Left kidney (tissue), 2 donors: ENCODE measurements around the gene CDIP1. TPM values are rescaled to one million over a fixed set of nuclear protein-coding genes. Genes with fewer than 3 reads are reported as not detected.

Experiments used
- DNase-seq: peaks from one replicate; pipeline ENCODE4 v3.0.0-alpha.2; 2013
- polyA plus RNA-seq: library from polyadenylated mRNA; unstranded; fragments of 120-200 nt; gene quantifications from one replicate; pipeline ENCODE4 v1.2.1, GENCODE V29; 2013; ENCODE audit not compliant: insufficient read length

Gene CDIP1
- polyA plus RNA-seq, 1 donor, result 28.4 TPM

DNA sequence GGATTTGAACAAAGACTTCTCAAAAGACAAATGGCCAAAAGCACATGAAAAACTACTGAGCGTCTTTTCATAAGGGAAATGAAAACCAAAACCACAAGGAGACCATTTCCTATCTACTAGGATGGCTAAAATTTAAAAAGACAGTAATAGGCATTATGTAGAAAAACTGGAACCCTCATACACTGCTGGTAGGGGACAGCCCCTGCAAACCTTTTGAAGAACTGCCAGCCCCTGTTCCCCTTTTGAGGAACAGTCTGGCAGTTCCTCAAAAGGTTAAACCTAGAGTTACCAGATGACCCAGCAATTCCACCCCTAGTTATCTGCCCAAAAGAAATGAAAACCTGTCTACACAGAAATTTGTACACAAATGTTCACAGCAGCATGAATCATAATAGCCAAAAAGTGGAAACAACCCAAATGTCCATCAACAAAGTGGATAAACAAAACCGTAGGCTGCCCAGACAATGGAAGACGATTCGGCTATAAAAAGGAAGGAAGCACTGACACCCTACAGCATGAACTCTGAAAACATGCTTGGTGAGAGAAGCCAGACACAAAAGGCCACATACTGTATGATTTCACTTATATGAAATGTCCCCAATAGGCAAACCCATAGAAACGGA is 22.9 kb downstream of the CDIP1 start:
- DNase-seq, result no peak

DNA sequence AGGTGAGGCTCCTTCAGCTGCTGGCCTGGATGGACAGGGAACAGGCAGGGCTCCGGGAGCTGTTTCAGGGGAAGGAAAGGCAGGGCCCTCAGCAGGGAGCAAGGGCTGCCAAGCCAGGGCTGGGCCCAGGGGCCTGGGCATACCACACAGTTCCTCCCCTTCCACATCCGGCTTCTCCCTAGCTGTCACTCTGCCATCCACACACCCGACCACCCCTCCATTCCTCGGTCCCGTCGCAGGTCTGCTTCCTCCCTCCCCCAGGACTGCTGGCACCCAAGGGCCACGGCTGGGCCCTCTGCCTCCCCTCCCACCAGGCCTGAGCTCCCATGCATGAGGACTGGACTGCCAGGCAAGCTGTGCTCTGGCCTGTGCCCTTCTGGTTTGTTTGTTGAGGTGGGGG is 24.0 kb downstream of the CDIP1 start:
- DNase-seq, result no peak

DNA sequence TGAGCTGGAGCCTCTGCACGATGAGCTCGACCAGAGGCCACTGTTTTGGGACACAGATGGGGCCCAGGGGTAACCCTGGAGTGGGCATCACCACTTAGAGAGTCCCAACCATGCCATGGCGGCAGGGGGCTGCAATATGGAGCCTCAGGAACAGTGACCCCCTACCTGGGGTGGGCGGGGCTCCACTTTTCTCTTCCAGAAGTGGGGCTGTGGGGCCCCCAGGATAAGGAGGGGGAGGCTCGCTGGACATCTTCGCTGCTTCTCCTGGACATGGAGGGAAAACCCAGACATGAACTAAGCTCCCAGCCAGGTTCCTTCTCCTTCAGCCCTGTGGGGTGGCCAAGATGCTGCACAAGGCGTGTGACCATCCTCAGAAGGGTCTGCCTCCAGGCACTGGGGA is 24.7 kb downstream of the CDIP1 start:
- DNase-seq, result no peak

DNA sequence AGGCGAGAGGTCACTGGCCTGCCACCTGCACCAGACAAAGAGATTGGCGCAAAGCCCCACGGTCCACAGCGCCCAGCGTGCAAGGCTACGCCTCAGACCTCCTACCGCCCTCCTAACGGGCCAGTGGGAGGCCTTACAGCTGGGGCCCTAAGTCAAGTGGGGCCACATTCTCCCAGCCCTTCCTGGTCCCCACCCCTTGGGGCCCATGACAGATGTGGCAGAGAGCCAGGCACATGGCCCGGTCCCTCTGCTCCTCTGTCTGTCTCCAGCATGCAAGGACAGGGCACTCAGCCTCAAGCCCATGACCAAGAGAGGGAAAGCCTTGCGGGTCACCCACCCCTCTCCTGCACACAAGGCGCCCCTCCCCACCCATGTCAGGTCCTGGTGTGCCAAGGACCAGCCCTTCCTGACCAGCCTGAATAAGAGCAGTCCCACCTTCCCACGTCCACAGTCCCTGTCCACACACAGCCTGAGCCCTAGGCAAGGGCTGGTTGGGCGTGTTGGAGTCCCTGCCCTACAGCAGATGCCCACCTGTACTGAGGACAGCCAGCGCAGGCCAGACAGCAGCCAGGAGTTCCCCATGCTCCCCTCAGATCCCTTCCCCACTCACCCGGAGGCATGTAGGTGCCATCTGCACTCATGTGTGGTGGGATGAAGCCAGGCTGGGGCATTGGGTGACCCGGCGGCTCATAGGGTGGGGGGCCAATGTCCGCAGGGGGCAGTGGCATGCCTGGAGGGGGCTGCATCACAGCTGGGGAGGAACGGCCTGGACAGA is 25.3 kb downstream of the CDIP1 start:
- no peak for DNase-seq

DNA sequence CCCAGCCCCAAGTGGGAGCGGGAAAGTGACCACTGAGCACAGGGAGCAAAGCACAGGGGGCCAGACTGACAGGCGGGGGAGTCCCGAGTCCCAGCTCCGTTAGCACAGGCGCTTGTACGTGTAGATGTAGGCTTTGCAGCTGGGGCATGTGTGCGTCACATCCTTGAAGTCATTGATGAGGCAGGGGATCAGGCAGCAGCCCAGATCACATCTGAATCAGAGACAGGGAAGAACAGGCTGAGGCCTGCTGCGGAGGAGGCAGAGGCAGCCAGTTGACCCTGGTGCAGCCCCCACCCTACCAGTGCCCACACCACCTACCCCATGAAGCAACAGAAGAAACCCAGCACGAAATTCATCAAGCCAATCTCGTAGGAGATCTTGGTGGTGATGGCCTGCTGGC is 26.1 kb downstream of the CDIP1 start:
- no peak for DNase-seq

DNA sequence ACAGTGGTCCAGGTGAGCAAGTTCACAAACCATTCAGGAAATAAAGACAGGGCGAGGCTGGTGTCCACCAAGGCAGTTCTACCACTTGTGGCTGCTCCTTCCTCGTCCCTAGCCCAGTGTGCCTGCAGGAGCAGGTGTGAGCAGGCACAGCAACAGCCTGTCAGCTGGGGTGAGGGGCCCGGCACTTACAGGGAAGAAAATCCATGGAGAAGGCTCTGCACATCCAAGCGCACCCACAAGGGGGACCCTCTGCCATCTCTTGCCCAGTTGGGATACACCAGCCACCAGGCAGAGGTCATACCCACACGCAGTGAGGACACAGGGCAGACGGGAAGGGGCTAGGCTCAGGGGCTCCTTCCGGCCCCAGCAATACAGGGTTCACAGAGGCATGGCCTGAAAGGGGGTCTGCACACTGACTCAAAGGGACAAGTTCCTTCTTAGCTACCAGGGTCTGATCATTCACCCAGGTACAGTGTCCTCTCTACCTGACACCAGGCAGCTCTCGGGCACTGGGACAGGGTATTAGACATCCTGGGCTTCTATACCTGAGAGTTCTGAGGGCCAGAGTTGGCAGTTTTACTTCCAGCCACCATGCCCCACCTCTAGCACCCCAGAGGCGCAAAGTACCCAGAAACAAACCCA is 27.0 kb downstream of the CDIP1 start:
- no peak for DNase-seq

DNA sequence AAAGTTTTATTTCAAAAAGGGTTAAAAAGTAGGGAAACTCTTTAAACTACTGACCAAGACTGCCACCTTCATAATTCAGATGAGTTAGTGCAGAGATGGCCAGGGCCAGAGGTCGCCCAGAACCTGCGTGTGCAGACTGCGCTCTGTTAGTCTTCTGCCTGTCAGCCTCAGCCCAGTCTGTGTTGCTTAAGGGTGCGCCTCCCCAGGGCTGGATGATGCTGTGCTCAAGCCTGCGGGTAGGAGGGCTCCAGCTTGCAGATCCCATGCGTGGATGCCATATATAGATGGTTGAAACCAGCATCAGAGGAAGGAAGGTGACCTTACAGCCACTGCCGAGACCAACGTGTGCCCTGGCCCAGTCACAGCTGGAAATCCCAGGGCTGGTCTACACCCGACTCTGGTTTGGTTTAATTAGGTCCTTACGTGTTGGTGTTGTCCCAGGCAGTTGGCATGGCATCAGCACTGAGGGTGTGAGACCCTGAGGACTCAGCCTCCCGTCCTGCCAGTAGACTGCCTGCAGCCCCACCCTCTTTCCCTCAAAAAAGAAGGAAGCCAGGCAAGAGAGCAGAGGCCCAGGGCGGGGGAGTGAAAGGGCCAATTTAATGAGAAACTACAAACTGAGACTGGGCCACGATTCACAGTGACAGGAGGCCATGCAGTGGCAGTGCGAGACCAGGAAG is 27.7 kb downstream of the CDIP1 start:
- no peak for DNase-seq

DNA sequence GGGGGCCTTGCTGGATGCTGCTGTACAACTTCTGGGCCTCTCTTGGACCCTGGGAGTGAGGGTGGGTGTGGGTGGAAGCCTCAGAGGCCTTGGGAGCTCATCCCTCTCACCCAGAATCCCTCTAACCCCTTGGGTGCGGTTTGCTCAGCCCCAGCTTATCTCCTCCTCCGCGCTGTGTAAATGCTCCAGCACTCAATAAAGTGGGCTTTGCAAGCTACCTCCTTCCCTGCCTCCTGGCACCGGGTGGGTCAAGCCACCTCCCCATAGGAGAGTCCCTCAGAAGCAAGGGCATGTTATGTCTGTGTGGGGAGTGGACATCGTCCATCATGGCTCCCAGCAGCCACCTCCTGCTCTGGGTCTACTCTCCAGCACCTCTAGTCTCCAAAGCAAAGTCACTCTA is 28.4 kb downstream of the CDIP1 start:
- no peak for DNase-seq

DNA sequence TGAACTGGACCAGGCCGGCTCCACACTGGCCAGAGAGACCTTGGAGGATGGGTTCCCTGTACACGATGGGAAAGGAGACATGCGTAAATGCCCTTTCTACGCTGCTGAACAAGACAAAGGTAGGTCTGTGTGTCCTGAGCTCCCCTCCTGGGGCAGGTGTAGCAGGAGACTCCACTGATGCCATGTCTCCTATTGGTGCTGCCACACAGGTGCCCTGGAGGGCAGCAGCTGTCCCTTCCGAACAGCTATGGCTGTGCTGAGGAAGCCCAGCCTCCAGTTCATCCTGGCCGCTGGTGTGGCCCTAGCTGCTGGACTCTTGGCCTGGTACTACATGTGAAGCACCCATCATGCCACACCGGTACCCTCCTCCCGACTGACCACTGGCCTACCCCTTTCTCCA is 29.2 kb downstream of the CDIP1 start:
- DNase-seq, result no peak

DNA sequence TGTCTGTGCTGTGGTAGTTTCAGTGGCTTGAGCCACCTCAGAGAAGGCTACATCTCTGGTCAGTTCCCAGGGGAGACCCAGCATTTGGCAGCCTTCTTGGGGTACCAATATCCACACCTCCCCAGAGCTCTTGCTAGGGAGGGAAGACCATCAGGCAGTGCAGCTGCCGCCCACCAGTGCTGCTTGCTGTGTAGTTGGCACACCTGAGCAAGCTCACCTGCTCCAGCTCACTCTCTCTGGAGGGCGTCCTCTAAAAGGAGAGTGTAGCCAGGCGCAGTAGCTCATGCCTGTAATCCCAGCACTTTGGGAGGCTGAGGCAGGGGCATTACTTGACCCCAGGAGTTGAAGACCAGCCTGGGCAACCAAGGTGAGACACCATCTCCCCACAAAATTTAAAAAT is 29.8 kb downstream of the CDIP1 start:
- DNase-seq, result no peak

DNA sequence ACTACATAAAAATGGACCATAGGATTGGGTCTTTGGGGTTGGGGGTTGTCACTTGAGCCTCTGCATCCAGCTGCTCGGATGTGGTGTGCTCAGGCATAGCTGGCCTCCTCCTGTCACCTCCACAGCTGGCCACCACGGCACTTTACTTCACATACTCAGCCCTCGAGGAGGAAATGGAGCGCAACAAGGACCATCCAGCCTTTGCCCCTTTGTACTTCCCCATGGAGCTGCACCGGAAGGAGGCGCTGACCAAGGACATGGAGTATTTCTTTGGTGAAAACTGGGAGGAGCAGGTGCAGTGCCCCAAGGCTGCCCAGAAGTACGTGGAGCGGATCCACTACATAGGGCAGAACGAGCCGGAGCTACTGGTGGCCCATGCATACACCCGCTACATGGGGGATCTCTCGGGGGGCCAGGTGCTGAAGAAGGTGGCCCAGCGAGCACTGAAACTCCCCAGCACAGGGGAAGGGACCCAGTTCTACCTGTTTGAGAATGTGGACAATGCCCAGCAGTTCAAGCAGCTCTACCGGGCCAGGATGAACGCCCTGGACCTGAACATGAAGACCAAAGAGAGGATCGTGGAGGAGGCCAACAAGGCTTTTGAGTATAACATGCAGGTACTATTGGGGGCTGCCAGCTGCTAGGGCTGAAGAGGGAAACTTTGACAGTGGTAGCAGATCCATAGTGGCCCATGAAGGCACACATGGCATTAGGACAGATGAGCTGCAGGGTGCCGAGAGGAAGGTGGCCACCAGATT is 30.8 kb downstream of the CDIP1 start:
- DNase-seq, result no peak

DNA sequence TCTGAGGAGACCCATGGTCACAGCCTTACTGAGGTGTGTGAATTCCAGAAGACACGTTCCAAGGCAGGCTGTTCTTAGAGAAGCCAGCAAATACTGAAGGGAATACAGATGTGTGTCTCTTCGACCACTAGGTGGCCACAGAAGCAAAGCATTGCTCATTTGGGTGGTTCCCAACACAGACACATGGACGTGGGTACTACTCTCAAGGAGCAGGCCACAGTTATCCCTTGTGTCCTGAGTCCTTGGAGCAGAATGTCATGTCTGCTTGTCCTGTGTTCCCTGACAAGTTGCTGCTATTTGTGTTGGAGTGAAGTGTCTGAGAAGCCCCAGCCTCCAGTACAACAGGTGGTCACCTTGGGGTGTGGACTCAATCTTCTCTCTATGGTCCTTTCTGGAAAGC is 32.1 kb downstream of the CDIP1 start:
- DNase-seq, result peak; percentile 67

DNA sequence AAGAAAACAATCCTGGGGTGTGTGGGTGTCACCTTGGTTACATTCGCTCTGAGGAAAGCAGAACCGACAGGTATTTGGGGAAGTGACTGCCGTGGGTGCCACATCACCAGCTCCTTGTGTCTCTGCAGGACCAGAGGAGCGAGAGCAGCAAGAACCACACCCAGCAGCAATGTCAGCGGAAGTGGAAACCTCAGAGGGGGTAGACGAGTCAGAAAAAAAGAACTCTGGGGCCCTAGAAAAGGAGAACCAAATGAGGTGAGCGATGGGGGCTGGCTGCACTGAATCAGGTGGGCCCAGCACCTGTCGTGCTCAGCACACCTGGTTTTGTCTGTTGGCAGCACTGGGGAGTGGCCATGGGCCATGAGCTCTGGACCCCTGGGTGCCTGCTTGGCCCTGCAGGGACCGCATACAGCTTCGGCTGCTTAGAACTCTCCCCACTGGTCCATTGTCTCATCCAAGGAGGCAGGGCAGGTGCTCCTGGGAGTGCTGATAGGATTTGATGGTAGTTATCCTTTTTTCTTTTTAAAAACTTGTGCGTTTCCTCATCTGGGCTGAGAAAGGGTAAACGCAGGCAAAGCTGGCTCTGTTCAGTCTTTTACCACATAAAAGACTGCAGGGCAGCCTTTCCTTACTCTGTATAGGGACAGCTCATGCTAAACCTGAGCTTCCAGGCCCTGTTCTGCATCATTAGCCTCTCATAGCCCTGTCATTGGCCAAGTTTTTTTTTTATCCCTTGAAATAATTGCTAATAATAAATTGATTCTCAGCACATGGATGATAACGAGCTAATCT is 33.0 kb downstream of the CDIP1 start:
- no peak for DNase-seq

DNA sequence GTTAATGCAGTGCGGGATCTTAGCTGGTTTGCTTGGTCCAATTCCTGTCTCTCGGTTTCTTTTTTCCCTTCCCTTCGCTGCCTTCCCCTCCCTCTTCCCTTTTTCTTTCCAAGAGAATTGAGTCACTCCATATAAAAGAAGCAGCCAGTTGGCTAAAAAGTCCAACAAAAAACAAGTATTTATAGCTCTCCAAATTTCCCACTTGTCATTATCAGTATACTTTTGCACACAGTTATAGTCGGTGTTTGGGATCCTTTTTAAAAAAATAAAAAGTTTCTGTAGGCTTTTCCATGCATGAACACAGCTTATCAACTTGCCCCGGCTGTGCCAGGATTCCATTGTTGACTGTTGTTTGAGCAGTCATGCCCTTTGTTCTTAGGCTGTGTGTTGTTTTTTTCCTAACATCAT is 37.5 kb downstream of the CDIP1 start:
- no peak for DNase-seq

DNA sequence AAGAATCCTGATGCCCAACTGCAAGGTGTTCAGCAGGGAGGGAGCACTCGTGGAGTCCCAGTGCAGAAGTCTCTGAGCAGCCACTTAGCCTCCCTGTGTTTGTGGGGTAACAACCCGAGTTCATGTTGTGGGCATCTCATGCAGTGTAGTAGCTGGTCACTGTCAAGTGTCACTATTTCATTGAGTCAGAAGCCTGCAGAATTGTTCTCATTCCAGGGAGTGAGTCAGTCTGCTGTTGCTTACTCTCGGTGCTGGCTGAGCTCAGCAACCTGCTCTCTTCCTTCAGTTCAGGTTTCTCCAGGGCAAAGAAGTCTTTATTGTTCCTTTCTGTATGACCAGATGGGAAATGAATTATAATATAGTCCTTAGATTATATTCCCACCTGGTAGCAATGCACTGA is 38.3 kb downstream of the CDIP1 start:
- no peak for DNase-seq

DNA sequence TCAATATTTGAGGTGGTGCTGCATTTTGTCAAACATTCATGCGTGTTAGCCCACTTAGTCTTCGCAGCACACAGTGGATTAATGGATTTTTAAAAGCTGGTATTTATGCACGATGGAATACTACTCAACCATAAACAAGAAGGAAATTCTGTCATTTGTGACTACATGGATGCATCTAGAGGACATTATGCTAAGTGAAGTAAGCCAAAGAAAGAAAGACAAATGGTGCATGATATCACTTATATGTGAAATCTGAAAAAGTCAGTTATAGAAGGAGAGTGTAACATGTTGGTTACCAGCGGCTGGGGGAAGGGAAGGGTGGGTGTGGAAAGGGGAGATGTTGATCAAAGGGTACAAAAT is 39.4 kb downstream of the CDIP1 start:
- DNase-seq, result no peak

DNA sequence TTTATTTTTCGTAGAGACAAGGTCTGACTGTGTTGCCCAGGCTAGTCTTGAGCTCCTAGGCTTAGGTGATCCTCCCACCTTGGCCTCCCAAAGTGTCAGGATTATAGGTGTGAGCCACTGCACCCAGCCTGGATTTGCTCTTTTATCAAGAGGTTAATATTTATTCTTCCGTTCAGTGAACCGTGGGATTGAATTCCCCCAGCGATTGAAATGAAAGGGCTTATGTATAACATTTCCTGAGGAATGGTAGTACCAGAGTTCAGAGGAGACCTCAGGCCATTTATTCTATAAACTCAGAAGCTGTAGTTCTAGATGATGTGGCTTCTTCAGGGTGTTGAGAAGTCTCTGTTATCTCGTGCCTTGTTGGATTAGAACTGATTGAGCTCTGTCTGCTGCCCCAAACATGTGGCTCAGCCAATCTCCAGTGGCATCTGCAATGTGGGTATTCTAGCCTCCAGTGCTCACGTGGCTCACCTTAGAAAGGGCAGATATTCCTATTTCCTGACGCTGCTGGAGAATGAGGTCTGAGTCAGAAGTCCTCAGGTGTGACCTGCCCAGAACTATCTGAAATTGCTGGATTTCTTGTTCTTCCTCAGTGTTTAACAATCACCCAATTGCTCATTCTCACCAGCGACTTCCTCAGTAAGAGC is 39.9 kb downstream of the CDIP1 start:
- no peak for DNase-seq

DNA sequence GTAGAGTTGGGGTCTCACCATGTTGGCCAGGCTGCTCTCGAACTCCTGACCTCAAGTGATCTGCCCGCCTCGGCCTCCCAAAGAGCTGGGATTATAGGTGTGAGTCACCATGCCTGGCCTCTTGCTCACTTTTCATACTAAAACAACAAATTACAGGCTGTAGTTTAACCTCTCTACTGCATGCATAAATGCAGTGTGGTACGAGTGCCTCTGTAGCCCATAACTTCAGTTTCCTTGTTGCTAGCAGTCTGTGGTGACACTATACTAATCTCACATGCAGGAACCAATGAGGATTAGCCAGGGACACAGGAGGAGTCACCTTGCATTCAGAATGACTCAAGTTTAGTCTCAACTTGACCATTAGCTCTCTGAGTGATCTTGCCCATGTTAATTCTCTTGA is 42.3 kb downstream of the CDIP1 start:
- DNase-seq, result no peak

DNA sequence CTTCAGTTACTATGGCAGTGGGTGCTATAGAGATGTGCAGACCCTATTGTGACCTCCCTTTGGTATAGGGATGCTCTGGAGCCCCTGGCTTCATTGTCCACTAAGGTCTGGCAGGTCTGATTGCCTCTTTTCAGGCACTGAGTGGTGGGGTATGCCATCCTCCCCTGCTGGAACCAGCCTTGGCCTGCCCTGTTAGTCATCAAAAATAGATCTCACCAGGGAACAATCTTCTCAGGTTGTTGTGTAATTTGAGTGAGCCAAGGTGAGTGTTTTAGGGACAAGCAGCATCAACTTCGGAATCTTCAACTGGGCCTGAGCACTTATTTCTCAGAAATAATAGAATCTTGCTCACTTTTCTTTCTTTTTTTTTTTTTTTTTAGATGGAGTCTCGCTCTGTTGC is 42.8 kb downstream of the CDIP1 start:
- DNase-seq, result no peak

DNA sequence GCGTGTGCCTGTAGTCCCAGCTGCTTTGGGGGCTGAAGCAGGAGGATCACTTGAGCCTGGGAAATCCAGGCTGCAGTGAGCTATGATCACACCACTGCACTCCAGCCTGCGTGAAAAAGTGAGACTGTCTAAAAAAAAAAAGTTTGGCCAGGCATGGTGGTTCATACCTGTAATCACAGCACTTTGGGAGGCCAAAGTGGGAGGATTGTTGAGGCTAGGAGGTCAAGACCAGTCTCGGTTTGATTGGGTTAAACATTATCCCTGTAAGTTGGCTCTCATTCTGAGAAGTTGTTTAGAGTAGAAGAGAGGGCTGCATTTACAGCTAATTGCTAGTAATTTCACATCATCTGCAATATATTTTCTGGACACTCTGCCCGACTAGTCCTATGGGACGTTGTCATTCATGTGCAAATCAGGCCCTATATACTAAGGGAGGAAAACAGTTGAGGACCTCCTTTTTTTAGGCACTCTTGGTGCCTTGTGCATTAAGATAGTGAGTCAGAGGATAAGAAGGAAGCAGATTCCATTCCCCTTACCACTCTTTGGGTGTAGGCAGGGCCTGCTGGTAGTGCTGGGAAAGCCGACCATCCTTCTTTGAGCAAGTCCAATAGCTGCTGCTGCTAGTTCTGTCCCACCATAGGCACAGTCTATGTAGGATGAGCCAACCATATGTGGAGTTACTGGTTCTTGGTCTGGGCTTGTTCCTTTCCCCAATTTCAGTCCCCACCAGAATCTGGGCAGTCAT is 43.7 kb downstream of the CDIP1 start:
- DNase-seq, result no peak
